B cell (primary cell): ENCODE results near the gene TNNI3K. TPM values are rescaled to one million over a fixed set of nuclear protein-coding genes. Genes with fewer than 3 reads are reported as not detected.

Experiments
- ATAC-seq: fragments of 200-7000 bp; cut with Tn5 transposase; one replicate; pipeline ENCODE4 v1.10.0; 2021; ENCODE audit warnings: low read depth, mild to moderate bottlenecking, moderate number of reproducible peaks, moderate library complexity
- CTCF ChIA-PET: fragments of 350-600 bp; sonication (Branson Sonifier 250); formaldehyde crosslinking; loops from one replicate; lab custom pipeline; 2021; ENCODE audit warnings: antibody characterized with exemption, inconsistent platforms; lab: Charles Lee
- POLR2A ChIA-PET: fragments of 350-600 bp; sonication (Branson Sonifier 250); formaldehyde crosslinking; loops from one replicate; lab custom pipeline; 2021; ENCODE audit warnings: antibody characterized with exemption; lab: Charles Lee
- DNase-seq: peaks from one replicate; pipeline ENCODE4 v3.0.0; 2013
- H2AFZ ChIP-seq: 2 replicates; pipeline ENCODE4 v1.6.1; 2012; ENCODE audit warnings: mild to moderate bottlenecking, low read depth, low read length; ENCODE audit not compliant: insufficient read depth, poor library complexity, severe bottlenecking
- H3K27ac ChIP-seq, 2 donors: 1 replicate in 1 of 2; 2 replicates in 1 of 2; pipeline ENCODE4 v1.5.1; 2012 to 2013; ENCODE audit warnings: low read length in 2 of 2, mild to moderate bottlenecking in 2 of 2, moderate library complexity in 1 of 2
- H3K27me3 ChIP-seq, 4 experiments: fragments of 200-600 bp in 1 of 4; sonication (generic) in 1 of 4; replicated peaks in 1 of 4; 1 replicate in 2 of 4; 2 replicates in 2 of 4; pipeline versions ENCODE4 v1.6.1 to v1.7.0; 2013 to 2016; ENCODE audit warnings: low read length in 3 of 4, mild to moderate bottlenecking in 2 of 4, mixed read lengths in 1 of 4, moderate library complexity in 1 of 4; ENCODE audit not compliant: insufficient read depth in 4 of 4, control insufficient read depth in 3 of 4; ENCODE audit errors: control extremely low read depth in 1 of 4
- H3K36me3 ChIP-seq, 2 experiments: replicated peaks in 1 of 2; 1 replicate in 1 of 2; 2 replicates in 1 of 2; pipeline versions ENCODE4 v1.6.1 to v1.7.1; 2013; ENCODE audit warnings: low read length in 1 of 2; ENCODE audit not compliant: insufficient read depth in 2 of 2, control insufficient read depth in 1 of 2; ENCODE audit errors: control extremely low read depth in 1 of 2, extremely low read depth in 1 of 2
- H3K4me1 ChIP-seq, 2 donors: fragments of 200-600 bp in 1 of 2; sonication (generic) in 1 of 2; 1 replicate in 1 of 2; 2 replicates in 1 of 2; pipeline versions ENCODE4 v1.5.1 to v1.6.1; 2013 to 2017; ENCODE audit warnings: low read length in 2 of 2; ENCODE audit not compliant: control insufficient read depth in 2 of 2, insufficient read depth in 2 of 2
- H3K4me2 ChIP-seq: replicated peaks from 2 replicates; pipeline ENCODE3; 2012; ENCODE audit warnings: mild to moderate bottlenecking, low read depth, low read length; ENCODE audit not compliant: poor library complexity, severe bottlenecking
- H3K4me3 ChIP-seq, 5 experiments: fragments of 200-600 bp in 1 of 5; sonication (generic) in 1 of 5; 1 replicate in 3 of 5; 2 replicates in 2 of 5; pipeline versions ENCODE4 v1.5.1 to v1.7.0; 2011 to 2016; ENCODE audit warnings: low read length in 4 of 5, mild to moderate bottlenecking in 4 of 5, low read depth in 2 of 5, control low read depth in 1 of 5, moderate library complexity in 1 of 5; ENCODE audit not compliant: insufficient read depth in 1 of 5; ENCODE audit errors: control extremely low read depth in 1 of 5, extremely low read depth in 1 of 5
- H3K79me2 ChIP-seq: fragments of 200-600 bp; sonication (generic); one replicate; pipeline ENCODE4 v1.6.0; 2016; ENCODE audit warnings: low read length; ENCODE audit not compliant: control insufficient read depth, insufficient read depth
- H3K9ac ChIP-seq: fragments of 200-600 bp; sonication (generic); 2 replicates; pipeline ENCODE4 v1.6.1; 2017; ENCODE audit warnings: mild to moderate bottlenecking, low read length, moderate library complexity
- H3K9me3 ChIP-seq, 3 donors: one replicate each; pipeline versions ENCODE4 v1.6.1 to v1.7.1; 2013; ENCODE audit warnings: low read length in 2 of 3; ENCODE audit not compliant: control insufficient read depth in 2 of 3, insufficient read depth in 1 of 3; ENCODE audit errors: control extremely low read depth in 1 of 3
- H4K20me1 ChIP-seq: 2 replicates; pipeline ENCODE4 v1.6.0; 2012; ENCODE audit warnings: mild to moderate bottlenecking, low read length; ENCODE audit not compliant: insufficient read depth, control insufficient read depth, poor library complexity, severe bottlenecking
- H3K27ac Mint-ChIP-seq: one replicate; pipeline ENCODE4 v1.8.0; 2021; ENCODE audit warnings: mixed read lengths
- H3K27me3 Mint-ChIP-seq: one replicate; pipeline ENCODE4 v1.8.0; 2021; ENCODE audit warnings: mixed read lengths
- H3K4me1 Mint-ChIP-seq: one replicate; pipeline ENCODE4 v1.8.0; 2021; ENCODE audit warnings: mixed read lengths
- H3K4me3 Mint-ChIP-seq: one replicate; pipeline ENCODE4 v1.8.0; 2021; ENCODE audit warnings: mixed read lengths
- H3K9me3 Mint-ChIP-seq: one replicate; pipeline ENCODE4 v1.8.0; 2022; ENCODE audit warnings: mixed read lengths; ENCODE audit not compliant: insufficient read depth
- EZH2 ChIP-seq: IDR thresholded peaks from 2 replicates; pipeline ENCODE4 v1.6.1; 2012; ENCODE audit warnings: borderline replicate concordance, low read depth, mild to moderate bottlenecking, moderate library complexity, low read length; ENCODE audit not compliant: insufficient read depth, poor library complexity, severe bottlenecking
- WGBS: methylation state at CpG from one replicate; pipeline ENCODE4 v1.1.5; 2013; ENCODE audit warnings: missing lambda C conversion rate; ENCODE audit not compliant: insufficient coverage; 5-methylcytosine and 5-hydroxymethylcytosine counted together
- intact Hi-C: fragments of 100-400 bp; cut with micrococcal nuclease; formaldehyde crosslinking; loops from one replicate; pipeline ENCODE4 v1.10.0; 2022
- polyA plus RNA-seq: library from polyadenylated mRNA; depleted of rRNA; stranded (reverse); fragments of >200 nt; gene quantifications from 2 replicates; pipeline ENCODE4 v1.2.3, GENCODE V29; 2012
- total RNA-seq, 2 donors: library from RNA; stranded (reverse); fragments of 120-200 nt in 1 of 2; gene quantifications; 1 replicate in 1 of 2; 2 replicates in 1 of 2; pipeline versions ENCODE4 v1.2.3 to v1.2.4, GENCODE V29; 2013 to 2022
- TF ChIP-seq, protein P1 (sequence below): fragments of 200-600 bp; IDR thresholded peaks from one replicate; pipeline ENCODE4 v1.8.0; 2022; ENCODE audit warnings: antibody characterized with exemption, mild to moderate bottlenecking

Gene TNNI3K
- total and polyA plus RNA-seq, 2 donors (not counting 1 experiment from before 2014, with no cell fraction given), result 0.52 to 3.1 TPM

DNA sequence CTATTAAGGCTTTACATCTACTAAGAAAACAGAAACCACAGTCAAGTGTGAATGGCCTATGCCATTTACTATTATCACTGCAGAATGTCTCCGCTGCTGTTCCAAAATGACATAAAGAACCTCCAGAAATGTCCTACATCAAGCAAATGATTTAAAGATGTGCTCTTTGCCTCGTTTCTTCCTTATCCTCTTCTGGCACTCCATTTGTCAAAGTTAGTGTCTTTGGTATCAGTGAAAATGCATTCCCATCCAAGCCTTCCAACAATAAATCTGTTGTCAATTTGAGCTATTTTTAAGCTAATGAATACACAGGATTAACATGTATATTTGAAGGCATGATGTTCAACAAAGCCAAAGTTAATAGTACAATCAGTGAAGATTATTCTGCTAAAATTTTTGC is 171.6 kb downstream of the TNNI3K start:
- intact Hi-C loops, result no loop called here
- no peak overlapping the region for H3K27ac Mint-ChIP-seq
- no peaks in the 10 kb centered on the region for H3K27me3 ChIP-seq
- ChIA-PET POLR2A (no interaction called here), CTCF (no interaction called here)
- no peak overlapping the region for H2AFZ ChIP-seq
- no peak for DNase-seq
- H3K9me3 Mint-ChIP-seq, result no peaks in the 10 kb centered on the region
- no peak overlapping the region for H3K4me2 ChIP-seq
- H3K79me2 ChIP-seq, result no peaks in the 10 kb centered on the region
- no peaks in the 10 kb centered on the region for H3K9me3 ChIP-seq
- H3K4me1 ChIP-seq, result no peaks in the 10 kb centered on the region
- H3K4me3 ChIP-seq, result no peak overlapping the region
- H4K20me1 ChIP-seq, result no peaks in the 10 kb centered on the region
- no peak for TF ChIP-seq EZH2
- TF ChIP-seq, protein P1, sequence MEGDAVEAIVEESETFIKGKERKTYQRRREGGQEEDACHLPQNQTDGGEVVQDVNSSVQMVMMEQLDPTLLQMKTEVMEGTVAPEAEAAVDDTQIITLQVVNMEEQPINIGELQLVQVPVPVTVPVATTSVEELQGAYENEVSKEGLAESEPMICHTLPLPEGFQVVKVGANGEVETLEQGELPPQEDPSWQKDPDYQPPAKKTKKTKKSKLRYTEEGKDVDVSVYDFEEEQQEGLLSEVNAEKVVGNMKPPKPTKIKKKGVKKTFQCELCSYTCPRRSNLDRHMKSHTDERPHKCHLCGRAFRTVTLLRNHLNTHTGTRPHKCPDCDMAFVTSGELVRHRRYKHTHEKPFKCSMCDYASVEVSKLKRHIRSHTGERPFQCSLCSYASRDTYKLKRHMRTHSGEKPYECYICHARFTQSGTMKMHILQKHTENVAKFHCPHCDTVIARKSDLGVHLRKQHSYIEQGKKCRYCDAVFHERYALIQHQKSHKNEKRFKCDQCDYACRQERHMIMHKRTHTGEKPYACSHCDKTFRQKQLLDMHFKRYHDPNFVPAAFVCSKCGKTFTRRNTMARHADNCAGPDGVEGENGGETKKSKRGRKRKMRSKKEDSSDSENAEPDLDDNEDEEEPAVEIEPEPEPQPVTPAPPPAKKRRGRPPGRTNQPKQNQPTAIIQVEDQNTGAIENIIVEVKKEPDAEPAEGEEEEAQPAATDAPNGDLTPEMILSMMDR, result no peak
- H3K4me1 Mint-ChIP-seq, result no peaks in the 10 kb centered on the region
- no CpG with 5 or more reads among the region's 2 CpGs for WGBS
- H3K27me3 Mint-ChIP-seq, result no peaks in the 10 kb centered on the region
- no peak for ATAC-seq
- no peak overlapping the region for H3K9ac ChIP-seq
- no peaks in the 10 kb centered on the region for H3K36me3 ChIP-seq
- no peak overlapping the region for H3K27ac ChIP-seq
- no peak overlapping the region for H3K4me3 Mint-ChIP-seq

- no peak overlapping the region for H3K27ac ChIP-seq
- H3K27me3 ChIP-seq, result no peaks in the 10 kb centered on the region
- WGBS, result 87% methylated on average over 3 of the region's 3 CpGs
- CTCF ChIA-PET, result no interaction called here
- no peak overlapping the region for H3K9ac ChIP-seq
- no peak overlapping the region for H3K4me3 ChIP-seq
- Mint-ChIP-seq H3K4me3 (no peak overlapping the region), H3K9me3 (no peaks in the 10 kb centered on the region), H3K27me3 (no peaks in the 10 kb centered on the region), H3K27ac (no peak overlapping the region), H3K4me1 (no peaks in the 10 kb centered on the region)
- no peaks in the 10 kb centered on the region for H3K36me3 ChIP-seq
- no peak for DNase-seq
- TF ChIP-seq EZH2, result no peak
- TF ChIP-seq, protein P1, result no peak
- no peak for ATAC-seq
- no peaks in the 10 kb centered on the region for H3K4me1 ChIP-seq
- POLR2A ChIA-PET, result no interaction called here
- intact Hi-C loops, result no loop called here
- H3K4me2 ChIP-seq, result no peak overlapping the region
- no peaks in the 10 kb centered on the region for H3K9me3 ChIP-seq
- H2AFZ ChIP-seq, result no peak overlapping the region
- H4K20me1 ChIP-seq, result no peaks in the 10 kb centered on the region
- H3K79me2 ChIP-seq, result no peaks in the 10 kb centered on the region
Measured at GRCh38 chr1:74407902-74408301, 172.7 kb downstream of the TNNI3K start.
